ENCODE measurements around the gene FBXL16.
A peak's percentile ranks its signal among the peaks of the same experiment; 100 is the strongest.

FBXL16 gene

DNA sequence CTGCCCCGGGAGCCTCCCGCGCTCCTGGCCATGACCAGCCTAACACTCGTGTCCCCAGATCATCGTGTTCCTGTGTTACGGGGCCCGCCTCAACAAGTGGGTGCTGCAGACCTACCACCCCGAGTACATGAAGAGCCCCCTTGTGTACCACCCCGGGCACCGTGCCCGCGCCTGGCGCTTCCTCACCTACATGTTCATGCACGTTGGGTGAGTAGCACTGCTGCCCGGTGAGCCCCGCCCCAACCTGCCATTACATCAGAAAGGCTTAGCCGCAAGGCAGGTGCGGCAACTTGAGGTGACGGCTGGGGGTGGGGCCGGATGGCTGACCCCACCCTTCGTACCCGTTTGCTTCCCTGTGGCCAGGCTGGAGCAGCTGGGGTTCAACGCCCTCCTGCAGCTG, 28.7 kb downstream of the FBXL16 start (continued):
- TF ChIP-seq, protein P1, sequence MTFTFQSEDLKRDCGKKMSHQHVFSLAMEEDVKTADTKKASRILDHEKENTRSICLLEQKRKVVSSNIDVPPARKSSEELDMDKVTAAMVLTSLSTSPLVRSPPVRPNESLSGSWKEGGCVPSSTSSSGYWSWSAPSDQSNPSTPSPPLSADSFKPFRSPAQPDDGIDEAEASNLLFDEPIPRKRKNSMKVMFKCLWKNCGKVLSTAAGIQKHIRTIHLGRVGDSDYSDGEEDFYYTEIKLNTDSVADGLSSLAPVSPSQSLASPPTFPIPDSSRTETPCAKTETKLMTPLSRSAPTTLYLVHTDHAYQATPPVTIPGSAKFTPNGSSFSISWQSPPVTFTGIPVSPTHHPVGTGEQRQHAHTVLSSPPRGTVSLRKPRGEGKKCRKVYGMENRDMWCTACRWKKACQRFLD (tag by site-specific recombination; IDR thresholded peaks at IDR 0.05) = no peak
- no peak for TF ChIP-seq OVOL3 (tag by site-specific recombination; IDR thresholded peaks at IDR 0.05)
- TF ChIP-seq ZNF692 (tag by site-specific recombination; IDR thresholded peaks at IDR 0.05) = peak; percentile 51; the same call in 1 of the 2 replicates

DNA sequence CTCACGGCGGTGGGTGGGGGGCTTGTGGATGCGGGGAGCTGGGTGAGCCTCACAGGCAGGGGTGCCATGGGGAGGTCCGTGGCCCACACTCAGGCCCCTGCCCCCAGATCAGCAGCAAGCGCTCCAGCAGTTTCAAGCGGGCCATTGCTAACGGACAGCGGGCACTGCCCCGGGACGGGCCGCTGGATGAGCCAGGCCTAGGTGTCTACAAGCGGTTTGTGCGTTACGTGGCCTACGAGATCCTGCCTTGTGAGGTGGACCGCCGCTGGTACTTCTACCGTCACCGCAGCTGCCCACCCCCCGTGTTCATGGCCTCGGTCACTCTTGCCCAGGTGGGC, 29.1 kb downstream of the FBXL16 start:
- ChIA-PET CTCF (interaction anchor here (1.1 kb wide), 1 partner anchor 10 kb away, joined by 6 read pairs; no protein-coding TSS in a partner anchor), POLR2A (interaction anchor here (1.0 to 2.6 kb wide), 6 partner anchors 8 to 40 kb away, joined by 3 to 10 read pairs (median 6); partner anchors contain the start of genes JMJD8, METTL26, RHOT2 and WDR24)
- Histone ChIP-seq H3K27ac (ENCODE audit: extremely low read depth, low read depth, low read length) (no peak overlapping the region), H3K4me1 (ENCODE audit: control insufficient read depth, insufficient read depth, low read length) (peaks cover 6% of the 10 kb centered on the region; the same call in 1 of the 2 replicates), H3K36me3 (ENCODE audit: control insufficient read depth in 2 of 2, insufficient read depth in 1 of 2, low read length in 2 of 2) (peaks cover 0 to 44% of the 10 kb centered on the region in 2 experiments; a peak in 1 of 3 replicates), H3K4me3 (ENCODE audit: low read depth, low read length) (no peak overlapping the region), H3K9me3 (ENCODE audit: control insufficient read depth, insufficient read depth, low read depth, low read length) (no peaks in the 10 kb centered on the region)
- TF ChIP-seq ZNF692 (tag by site-specific recombination; IDR thresholded peaks at IDR 0.05) (no peak), ZNF549 (tag by site-specific recombination; IDR thresholded peaks at IDR 0.05) (no peak), HOXD13 (CRISPR knock-in tag; IDR thresholded peaks at IDR 0.05; ENCODE audit: borderline replicate concordance) (no peak), ZNF747 (tag by site-specific recombination; IDR thresholded peaks at IDR 0.05) (no peak), HIC1 (tag by site-specific recombination; IDR thresholded peaks at IDR 0.05) (peak; percentile 3; the same call in 1 of the 2 replicates), ZFHX2 (tag by site-specific recombination; conservative IDR thresholded peaks at IDR 0.05) (no peak), ZNF600 (tag by site-specific recombination; IDR thresholded peaks at IDR 0.05) (0 out of 2 replicates have a peak, but pooled peaks have one; percentile 16), BCL11B (tag by site-specific recombination; IDR thresholded peaks at IDR 0.05; ENCODE audit: low read depth) (no peak), ZNF214 (tag by site-specific recombination; IDR thresholded peaks at IDR 0.05; ENCODE audit: borderline replicate concordance) (no peak), ZNF654 (tag by site-specific recombination; IDR thresholded peaks at IDR 0.05; ENCODE audit: low read depth) (no peak), ZNF548 (tag by site-specific recombination; IDR thresholded peaks at IDR 0.05) (no peak), ZNF19 (tag by site-specific recombination; IDR thresholded peaks at IDR 0.05; ENCODE audit: low read depth) (no peak), ZFP41 (tag by site-specific recombination; IDR thresholded peaks at IDR 0.05; ENCODE audit: borderline replicate concordance) (no peak)
- TF ChIP-seq, protein P2, sequence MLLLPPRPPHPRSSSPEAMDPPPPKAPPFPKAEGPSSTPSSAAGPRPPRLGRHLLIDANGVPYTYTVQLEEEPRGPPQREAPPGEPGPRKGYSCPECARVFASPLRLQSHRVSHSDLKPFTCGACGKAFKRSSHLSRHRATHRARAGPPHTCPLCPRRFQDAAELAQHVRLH (tag by site-specific recombination; IDR thresholded peaks at IDR 0.05) = no peak

Data from HEK293 (cell line).